ENCODE measurements around the gene PMVK.
"Not testable (repeated sequence)": the region's sequence is repeated elsewhere in the genome, so short reads cannot be mapped to it uniquely, and the experiment has no call there.

Gene PMVK

GRCh38 chr1:154936555-154937084 is at the start of gene PMVK:
Gene PMVK (minus strand): TSS chr1:154936719. CDS start chr1:154936685, 34 bp downstream.
- peak; percentile 12 for TF ChIP-seq CTCF (IDR thresholded peaks at IDR 0.05; ENCODE audit: low read depth, low read length, missing control alignments)
- DNase-seq (ENCODE audit: low read depth) = peak; percentile 93
- in situ Hi-C loops (cut with HindIII; ENCODE audit: low sequenced_read_pairs) = no loop called here
- H3K4me3 ChIP-seq (ENCODE audit: low read depth, low read length) = peak within 1 kb of the TSS; percentile 83

GRCh38 chr1:154983776-154984466 is 47.4 kb upstream of the PMVK start:
- no peak for TF ChIP-seq CTCF (IDR thresholded peaks at IDR 0.05; ENCODE audit: low read depth, low read length, missing control alignments)
- DNase-seq (ENCODE audit: low read depth) = no peak
- in situ Hi-C loops (cut with HindIII; ENCODE audit: low sequenced_read_pairs) = no loop called here
- H3K4me3 ChIP-seq (ENCODE audit: low read depth, low read length) = peak overlapping the region; percentile 76

- no peak for TF ChIP-seq CTCF (IDR thresholded peaks at IDR 0.05; ENCODE audit: low read depth, low read length, missing control alignments)
- in situ Hi-C loops (cut with HindIII; ENCODE audit: low sequenced_read_pairs) = no loop called here
- peak; percentile 100 for DNase-seq (ENCODE audit: low read depth)
- H3K4me3 ChIP-seq (ENCODE audit: low read depth, low read length) = peak within 1 kb of the TSS; percentile 76
These were observed 46.6 kb upstream of the PMVK start, which contains the start of gene FLAD1 for GRCh38 chr1:154982897-154983648. Gene FLAD1 (plus strand): TSS chr1:154983344. CDS start chr1:154983695, 351 bp downstream.

GRCh38 chr1:154982341-154982740 is 45.8 kb upstream of the PMVK start:
- in situ Hi-C loops (cut with HindIII; ENCODE audit: low sequenced_read_pairs) = no loop called here
- peak overlapping the region; percentile 76 for H3K4me3 ChIP-seq (ENCODE audit: low read depth, low read length)
- no peak for DNase-seq (ENCODE audit: low read depth)
- no peak for TF ChIP-seq CTCF (IDR thresholded peaks at IDR 0.05; ENCODE audit: low read depth, low read length, missing control alignments)

GRCh38 chr1:154978360-154978759 is 41.8 kb upstream of the PMVK start:
- TF ChIP-seq CTCF (IDR thresholded peaks at IDR 0.05; ENCODE audit: low read depth, low read length, missing control alignments) = no peak
- no peak for DNase-seq (ENCODE audit: low read depth)
- in situ Hi-C loops (cut with HindIII; ENCODE audit: low sequenced_read_pairs) = no loop called here
- H3K4me3 ChIP-seq (ENCODE audit: low read depth, low read length) = no peak overlapping the region

GRCh38 chr1:154977762-154978161 is 41.2 kb upstream of the PMVK start:
- in situ Hi-C loops (cut with HindIII; ENCODE audit: low sequenced_read_pairs); H3K4me3 ChIP-seq (ENCODE audit: low read depth, low read length); DNase-seq (ENCODE audit: low read depth): not testable (repeated sequence)
